HepG2 (cell line): Measurements from ENCODE around the gene KDM2B. TPM values are rescaled to one million over a fixed set of nuclear protein-coding genes. Genes with fewer than 3 reads are reported as not detected.

Source experiments
- ARNTL ChIP-seq: sonication (generic); formaldehyde crosslinking; IDR thresholded peaks from 2 replicates; pipeline ENCODE4 v1.4.0; 2020; ENCODE audit warnings: mild to moderate bottlenecking, missing genetic modification reagents
- DBP ChIP-seq: sonication (generic); formaldehyde crosslinking; IDR thresholded peaks from 2 replicates; pipeline ENCODE4 v1.4.0; 2020; ENCODE audit warnings: missing genetic modification reagents; ENCODE audit errors: not compliant biosample characterization
- ELF3 ChIP-seq: IDR thresholded peaks from 2 replicates; pipeline ENCODE4 v1.6.1; 2016; ENCODE audit warnings: missing genetic modification reagents, missing compliant biosample characterization
- ETV5 ChIP-seq: IDR thresholded peaks from 2 replicates; pipeline ENCODE4 v1.6.1; 2018; ENCODE audit warnings: missing biosample characterization, missing genetic modification reagents, inconsistent platforms, borderline replicate concordance
- FLYWCH1 ChIP-seq: sonication (generic); formaldehyde crosslinking; IDR thresholded peaks from 2 replicates; pipeline ENCODE4 v1.8.1; 2023; ENCODE audit warnings: mild to moderate bottlenecking, missing genetic modification reagents
- HNRNPL ChIP-seq: fragments of 200-400 bp; formaldehyde crosslinking; IDR thresholded peaks from 2 replicates; pipeline ENCODE4 v1.6.1; 2017; ENCODE audit warnings: mild to moderate bottlenecking, low read depth, low read length
- IKZF1 ChIP-seq: fragments of 450-650 bp; IDR thresholded peaks from 2 replicates; pipeline ENCODE4 v1.7.1; 2016
- LCORL ChIP-seq, 2 experiments: fragments of 450-650 bp in 1 of 2; sonication (generic) in 1 of 2; formaldehyde crosslinking in 1 of 2; IDR thresholded peaks; 2 replicates each; pipeline versions ENCODE4 v1.5.0 to v1.6.1; 2017 to 2020; ENCODE audit warnings: antibody characterized with exemption in 1 of 2, missing genetic modification reagents in 1 of 2
- MNT ChIP-seq: fragments of 450-650 bp; IDR thresholded peaks from 2 replicates; pipeline ENCODE4 v1.6.1; 2016
- NKX3-1 ChIP-seq: sonication (generic); formaldehyde crosslinking; IDR thresholded peaks from 2 replicates; pipeline ENCODE4 v1.5.0; 2020; ENCODE audit warnings: missing genetic modification reagents
- SIX1 ChIP-seq: sonication (generic); formaldehyde crosslinking; IDR thresholded peaks from 2 replicates; pipeline ENCODE4 v1.4.0; 2020; ENCODE audit warnings: missing genetic modification reagents, borderline replicate concordance
- SYNCRIP ChIP-seq: fragments of 200-400 bp; formaldehyde crosslinking; IDR thresholded peaks from 2 replicates; pipeline ENCODE4 v1.6.1; 2018; ENCODE audit warnings: mild to moderate bottlenecking, low read depth, low read length; ENCODE audit not compliant: insufficient read depth
- TRIM24 ChIP-seq: sonication (generic); formaldehyde crosslinking; IDR thresholded peaks from 2 replicates; pipeline ENCODE4 v1.8.0; 2022; ENCODE audit warnings: mild to moderate bottlenecking, missing genetic modification reagents
- USF2 ChIP-seq, 2 experiments: sonication (generic) in 1 of 2; formaldehyde crosslinking in 1 of 2; IDR thresholded peaks; 2 replicates each; pipeline versions ENCODE4 v1.5.1 to v1.6.1; 2011 to 2020; ENCODE audit warnings: borderline replicate concordance in 1 of 2, low read depth in 1 of 2, low read length in 1 of 2, mild to moderate bottlenecking in 1 of 2, missing genetic modification reagents in 1 of 2, moderate library complexity in 1 of 2
- ZBTB4 ChIP-seq: sonication (generic); formaldehyde crosslinking; IDR thresholded peaks from 2 replicates; pipeline ENCODE4 v1.4.0; 2020; ENCODE audit warnings: missing genetic modification reagents, mild to moderate bottlenecking, borderline replicate concordance
- ZNF337 ChIP-seq: sonication (generic); formaldehyde crosslinking; IDR thresholded peaks from 2 replicates; pipeline ENCODE4 v1.5.1; 2020; ENCODE audit warnings: missing genetic modification reagents, low read depth, mild to moderate bottlenecking, borderline replicate concordance
- ZNF34 ChIP-seq: sonication (generic); formaldehyde crosslinking; IDR thresholded peaks from 2 replicates; pipeline ENCODE4 v1.4.0; 2020; ENCODE audit warnings: mild to moderate bottlenecking, missing genetic modification reagents, borderline replicate concordance
- polyA plus RNA-seq, 8 experiments: library from polyadenylated mRNA; depleted of rRNA in 3 of 8; stranded (reverse) in 7 of 8; unstranded in 1 of 8; fragments of >200 nt; fragmentation: Illumina TruSeq in 4 of 8; extraction: Trizol in 4 of 8; gene quantifications; 2 replicates each; pipeline versions ENCODE4 v1.2.1 to v1.2.3, GENCODE V29; 2011 to 2016; ENCODE audit warnings: low read depth in 4 of 8, missing spikeins in 1 of 8, mixed read lengths in 1 of 8; ENCODE audit not compliant: insufficient read depth in 1 of 8
- total RNA-seq, 5 experiments: library from RNA; depleted of rRNA; stranded (reverse); fragments of >200 nt; fragmentation: Illumina TruSeq; extraction: Trizol; gene quantifications; 2 replicates each; pipeline ENCODE4 v1.2.3, GENCODE V29; 2016; ENCODE audit warnings: low read depth in 1 of 5

The KDM2B gene
- total and polyA plus RNA-seq, 2 of the 13 experiments (the other 11 are each of a cell fraction or from before 2014, with no cell fraction given), result 17.5 to 26.1 TPM

GRCh38 chr12:121516437-121517011, 64.3 kb downstream of the KDM2B start (continued):
- TF ChIP-seq ZBTB4 (CRISPR knock-in tag) (no peak), ZNF337 (no peak), NKX3-1 (peak; percentile 97), FLYWCH1 (CRISPR knock-in tag) (no peak; the same call in 1 of the 2 replicates), ARNTL (CRISPR knock-in tag) (peak; percentile 77), ETV5 (CRISPR knock-in tag) (peak; percentile 47; the same call in 1 of the 2 replicates), MNT (no peak), HNRNPL (no peak), ZNF34 (CRISPR knock-in tag) (no peak), SYNCRIP (no peak), IKZF1 (no peak), DBP (CRISPR knock-in tag) (peak; percentile 91), TRIM24 (CRISPR knock-in tag) (no peak), SIX1 (CRISPR knock-in tag) (no peak), USF2 (IDR thresholded peaks at IDR 0.05; ENCODE audit: low read depth, low read length) (no peak), USF2 (CRISPR knock-in tag; IDR thresholded peaks at IDR 0.05; ENCODE audit: borderline replicate concordance) (no peak), ELF3 (CRISPR knock-in tag) (peak; percentile 81), LCORL (IDR thresholded peaks at IDR 0.05) (no peak), LCORL (CRISPR knock-in tag; IDR thresholded peaks at IDR 0.05) (peak; percentile 91)
